GM10248 (cell line): ENCODE measurements around the gene PHLPP1.
A peak's percentile ranks its signal among the peaks of the same experiment; 100 is the strongest.

Source experiments
- CTCF ChIA-PET: fragments of 300-600 bp; sonication (Branson Sonifier 250); formaldehyde crosslinking; extraction: SDS; loops from one replicate; lab custom pipeline; 2021; ENCODE audit warnings: antibody characterized with exemption; lab: Yijun Ruan, JAX
- POLR2A ChIA-PET: fragments of 350-650 bp; sonication (Branson Sonifier 250); formaldehyde crosslinking; extraction: SDS; loops from one replicate; lab custom pipeline; 2020; ENCODE audit warnings: antibody characterized with exemption; lab: Yijun Ruan, JAX
- DNase-seq: peaks from one replicate; pipeline ENCODE4 v3.0.0; 2012; ENCODE audit errors: extremely low spot score
- TF ChIP-seq, protein P1 (sequence below): IDR thresholded peaks from 2 replicates; pipeline ENCODE4 v1.5.1; 2012; ENCODE audit warnings: mild to moderate bottlenecking, low read depth; ENCODE audit errors: extremely low read depth, missing control alignments, control extremely low read depth

The PHLPP1 gene

DNA sequence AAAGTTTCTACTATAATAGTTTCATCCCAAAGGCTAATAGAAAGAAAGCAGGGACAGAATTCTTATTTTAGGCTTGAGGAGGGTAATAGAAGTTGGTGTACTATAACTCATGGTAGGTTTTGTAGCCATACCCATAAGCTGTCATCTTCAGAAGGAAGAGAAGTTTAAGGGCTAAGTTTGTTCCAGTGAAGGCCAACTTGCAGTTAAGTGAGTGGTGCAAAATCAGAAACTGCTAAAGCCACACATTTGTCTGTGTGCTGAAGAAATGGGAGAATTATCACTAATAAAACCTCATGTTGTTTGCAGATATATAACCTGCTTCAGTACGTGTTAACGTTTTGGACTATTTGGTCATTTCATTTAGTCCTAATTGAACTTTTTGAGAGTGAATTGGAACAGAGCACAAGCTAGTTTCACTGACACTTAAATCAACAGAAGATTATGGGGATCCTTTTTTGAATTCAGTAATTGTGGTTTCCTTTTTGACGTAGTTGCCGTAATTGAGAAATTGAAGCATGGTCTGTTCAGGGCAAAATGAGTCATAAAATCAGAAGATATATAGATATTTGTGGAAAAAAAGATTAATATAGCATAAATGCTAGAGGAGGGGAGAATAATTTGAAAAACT is 69.1 kb downstream of the PHLPP1 start:
- ChIA-PET CTCF (interaction anchor here (3.1 kb wide), 1 partner anchor 10 kb away, joined by 14 read pairs; no protein-coding TSS in a partner anchor), POLR2A (no interaction called here)
- peak; percentile 25 for DNase-seq
- TF ChIP-seq, protein P1, sequence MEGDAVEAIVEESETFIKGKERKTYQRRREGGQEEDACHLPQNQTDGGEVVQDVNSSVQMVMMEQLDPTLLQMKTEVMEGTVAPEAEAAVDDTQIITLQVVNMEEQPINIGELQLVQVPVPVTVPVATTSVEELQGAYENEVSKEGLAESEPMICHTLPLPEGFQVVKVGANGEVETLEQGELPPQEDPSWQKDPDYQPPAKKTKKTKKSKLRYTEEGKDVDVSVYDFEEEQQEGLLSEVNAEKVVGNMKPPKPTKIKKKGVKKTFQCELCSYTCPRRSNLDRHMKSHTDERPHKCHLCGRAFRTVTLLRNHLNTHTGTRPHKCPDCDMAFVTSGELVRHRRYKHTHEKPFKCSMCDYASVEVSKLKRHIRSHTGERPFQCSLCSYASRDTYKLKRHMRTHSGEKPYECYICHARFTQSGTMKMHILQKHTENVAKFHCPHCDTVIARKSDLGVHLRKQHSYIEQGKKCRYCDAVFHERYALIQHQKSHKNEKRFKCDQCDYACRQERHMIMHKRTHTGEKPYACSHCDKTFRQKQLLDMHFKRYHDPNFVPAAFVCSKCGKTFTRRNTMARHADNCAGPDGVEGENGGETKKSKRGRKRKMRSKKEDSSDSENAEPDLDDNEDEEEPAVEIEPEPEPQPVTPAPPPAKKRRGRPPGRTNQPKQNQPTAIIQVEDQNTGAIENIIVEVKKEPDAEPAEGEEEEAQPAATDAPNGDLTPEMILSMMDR, result no peak

DNA sequence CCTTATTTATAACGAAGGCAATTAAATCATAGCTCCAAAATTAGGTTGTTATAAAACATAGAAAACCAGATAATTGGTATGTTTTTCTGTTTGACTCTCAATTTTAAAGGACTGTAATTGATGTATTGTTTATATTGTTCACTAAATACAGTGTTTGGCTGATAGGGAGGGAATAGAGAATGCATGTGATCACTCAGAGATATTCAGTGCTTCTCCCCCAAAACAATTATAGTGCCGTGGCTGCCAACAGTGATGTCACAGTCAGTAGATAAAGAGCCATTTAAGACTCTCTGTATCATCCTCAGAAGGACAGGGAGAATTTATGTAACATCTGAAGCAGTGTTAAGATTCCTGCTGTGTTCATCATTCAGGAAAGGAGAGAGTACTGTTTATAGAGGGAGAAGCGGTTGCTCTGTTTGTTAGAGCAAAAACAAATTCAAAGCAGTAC is 69.6 kb downstream of the PHLPP1 start:
- TF ChIP-seq, protein P1, result no peak
- no peak for DNase-seq
- ChIA-PET POLR2A (no interaction called here), CTCF (interaction anchor here (3.1 kb wide), 1 partner anchor 10 kb away, joined by 14 read pairs; no protein-coding TSS in a partner anchor)

DNA sequence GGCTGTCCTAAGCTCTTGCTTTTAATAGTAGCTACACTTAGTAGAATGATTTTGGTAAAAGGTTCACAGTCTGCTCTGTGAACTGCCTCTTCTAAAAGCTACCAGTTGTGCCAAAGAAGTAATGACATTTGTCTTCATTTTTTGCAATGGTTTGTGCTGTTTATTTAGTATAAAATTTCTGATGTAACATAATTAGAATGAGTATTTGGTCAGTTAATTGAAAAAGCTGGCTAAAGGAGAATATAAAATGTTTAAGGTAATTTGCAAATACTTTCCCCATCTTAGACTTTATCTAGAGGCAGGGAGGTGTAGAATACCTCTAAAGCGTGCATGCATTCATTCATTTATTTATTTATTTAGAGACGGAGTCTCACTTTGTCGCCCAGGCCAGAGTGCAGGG is 71.3 kb downstream of the PHLPP1 start:
- POLR2A ChIA-PET, result no interaction called here
- no peak for DNase-seq
- CTCF ChIA-PET, result interaction anchor here (1.0 kb wide), 1 partner anchor 12 kb away, joined by 4 read pairs; no protein-coding TSS in a partner anchor
- TF ChIP-seq, protein P1, result no peak

DNA sequence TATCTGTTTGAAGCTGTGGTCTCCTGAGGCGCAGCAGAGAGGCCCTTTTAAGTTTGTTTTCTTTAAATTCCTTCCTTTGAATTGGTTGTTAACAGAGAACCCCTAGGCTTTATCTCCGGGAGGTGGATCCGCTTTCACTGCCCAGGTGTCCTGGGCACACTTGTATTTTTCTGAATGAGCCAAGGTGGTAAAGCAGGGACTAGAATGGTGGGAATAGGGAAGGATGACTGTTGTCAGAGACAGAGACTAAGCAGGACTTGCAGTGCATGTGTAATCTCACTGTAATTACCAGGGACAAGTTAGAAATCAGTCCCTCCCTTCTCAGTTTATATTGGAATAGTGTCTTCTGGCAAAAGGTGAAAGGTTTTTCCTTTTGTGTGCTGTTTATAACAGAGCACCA is 72.8 kb downstream of the PHLPP1 start:
- ChIA-PET POLR2A (no interaction called here), CTCF (interaction anchor here (1.1 kb wide), 1 partner anchor 14 kb away, joined by 4 read pairs; no protein-coding TSS in a partner anchor)
- TF ChIP-seq, protein P1, result no peak
- no peak for DNase-seq

DNA sequence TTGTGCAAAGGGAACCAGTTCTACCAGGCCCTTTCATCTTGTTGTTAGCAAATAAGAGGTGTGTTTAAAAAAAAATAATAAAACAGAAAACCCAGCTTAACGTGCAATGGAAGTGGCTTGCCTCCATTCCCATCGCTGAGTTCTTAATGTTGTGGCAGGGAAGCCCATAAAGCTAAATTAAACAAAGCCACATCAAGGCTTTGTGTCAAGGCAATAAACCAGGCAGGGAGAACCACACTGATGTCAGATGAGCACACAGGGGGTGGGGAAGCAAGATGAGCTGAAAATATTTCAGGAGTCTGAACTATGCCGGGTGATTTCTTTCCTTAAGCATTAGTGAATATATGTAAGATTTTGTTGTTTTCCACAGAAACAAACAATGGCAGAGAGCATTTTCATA is 73.5 kb downstream of the PHLPP1 start:
- no peak for DNase-seq
- CTCF ChIA-PET, result interaction anchor here (1.1 kb wide), 1 partner anchor 14 kb away, joined by 4 read pairs; no protein-coding TSS in a partner anchor
- POLR2A ChIA-PET, result no interaction called here
- TF ChIP-seq, protein P1, result no peak

DNA sequence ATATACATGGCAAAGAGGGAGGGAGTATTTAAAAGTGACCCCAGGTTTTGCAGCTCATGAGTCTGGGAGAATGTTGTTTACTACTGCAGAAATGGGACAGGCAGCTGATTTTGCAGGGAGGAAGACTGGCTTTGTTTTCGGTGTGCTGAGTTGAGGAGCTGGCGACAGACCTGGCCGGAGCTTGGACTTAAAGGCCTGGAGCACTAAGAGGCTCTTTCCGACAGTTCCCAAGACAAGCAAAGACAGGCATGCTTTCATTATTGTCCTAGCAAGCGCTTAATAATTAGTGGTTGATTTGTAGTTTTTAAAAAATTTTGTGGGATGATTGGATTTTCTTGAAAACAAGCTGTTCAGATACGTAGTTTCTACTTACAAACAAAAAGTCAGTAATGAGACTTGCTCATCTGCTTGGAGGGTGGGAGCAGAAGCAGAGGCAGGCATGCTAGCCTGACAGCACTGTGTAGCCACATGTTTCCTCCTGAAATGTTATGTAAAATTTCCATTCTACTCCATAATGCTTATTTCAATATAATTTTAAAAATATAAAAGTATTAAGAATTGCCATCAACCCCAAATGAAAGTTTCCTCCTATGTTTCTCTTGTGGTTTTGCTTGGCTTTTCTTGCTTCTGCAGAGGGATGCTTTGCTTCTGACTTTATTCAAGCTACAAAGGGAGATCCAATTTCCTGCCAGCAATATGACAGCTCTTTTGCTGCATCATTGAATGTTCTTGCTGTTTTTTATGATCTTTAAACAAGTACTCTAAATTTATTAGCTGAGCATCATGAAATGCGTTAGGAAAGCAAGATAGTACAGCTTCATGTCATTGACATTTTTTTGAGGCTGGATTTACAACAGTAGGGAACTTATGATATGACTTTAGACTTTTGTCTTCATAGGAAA is 75.8 kb downstream of the PHLPP1 start:
- DNase-seq, result no peak
- POLR2A ChIA-PET, result no interaction called here
- CTCF ChIA-PET, result interaction anchor here (1.5 to 2.0 kb wide), 2 partner anchors 8 to 12 kb away, joined by 5 to 10 read pairs; no protein-coding TSS in a partner anchor
- TF ChIP-seq, protein P1, result no peak
